OCI-LY7 (cell line): ENCODE data around the gene TBX4. TPM values are rescaled to one million over a fixed set of nuclear protein-coding genes. Genes with fewer than 3 reads are reported as not detected.

Source experiments
- BruUV-seq: library from RNA; stranded (reverse); fragments of 400-500 nt; replicated peaks from 2 replicates; lab custom pipeline; 2021; lab: Mats Ljungman, UMichigan
- CTCF ChIA-PET: fragments of 300-600 bp; sonication (Branson Sonifier 250); formaldehyde crosslinking; loops from one replicate; lab custom pipeline; 2022; ENCODE audit warnings: antibody characterized with exemption; ENCODE audit not compliant: unreplicated experiment; lab: Charles Lee
- POLR2A ChIA-PET: fragments of 300-600 bp; sonication (Branson Sonifier 250); formaldehyde crosslinking; loops from one replicate; lab custom pipeline; 2022; ENCODE audit warnings: antibody characterized with exemption; lab: Charles Lee
- DNase-seq: peaks from one replicate; pipeline ENCODE4 v3.0.0-alpha.2; 2015; ENCODE audit warnings: low spot score
- H2AFZ ChIP-seq: fragments of 200-600 bp; sonication (generic), shearing (Covaris generic); 2 replicates; pipeline ENCODE4 v1.6.1; 2014; ENCODE audit warnings: mild to moderate bottlenecking, antibody characterized with exemption, low read length, moderate library complexity
- H3K27ac ChIP-seq: fragments of 200-600 bp; sonication (generic); 2 replicates; pipeline ENCODE4 v1.5.1; 2014; ENCODE audit warnings: mixed run types, low read depth, mild to moderate bottlenecking, moderate library complexity, low read length, inconsistent platforms; ENCODE audit not compliant: poor library complexity, severe bottlenecking
- H3K36me3 ChIP-seq: fragments of 200-600 bp; sonication (generic); 2 replicates; pipeline ENCODE4 v1.6.1; 2014; ENCODE audit warnings: mild to moderate bottlenecking, antibody characterized with exemption, low read length, moderate library complexity, mixed read lengths; ENCODE audit not compliant: insufficient read depth
- H3K4me1 ChIP-seq: fragments of 200-600 bp; sonication (generic); 2 replicates; pipeline ENCODE4 v1.5.1; 2014; ENCODE audit warnings: mild to moderate bottlenecking, low read length; ENCODE audit not compliant: insufficient read depth, poor library complexity, severe bottlenecking
- H3K4me2 ChIP-seq: fragments of 200-600 bp; sonication (generic); 2 replicates; pipeline ENCODE4 v1.6.1; 2014; ENCODE audit warnings: mild to moderate bottlenecking, low read length
- H3K4me3 ChIP-seq: fragments of 200-600 bp; sonication (generic); 2 replicates; pipeline ENCODE4 v1.5.1; 2014; ENCODE audit warnings: mild to moderate bottlenecking, low read depth, low read length; ENCODE audit not compliant: poor library complexity, severe bottlenecking
- H3K79me2 ChIP-seq: fragments of 200-600 bp; sonication (generic); 2 replicates; pipeline ENCODE4 v1.6.1; 2016; ENCODE audit warnings: low read depth, mild to moderate bottlenecking, low read length, moderate library complexity, mixed read lengths; ENCODE audit not compliant: insufficient read depth
- H3K9me2 ChIP-seq: fragments of 200-600 bp; sonication (generic); 2 replicates; pipeline ENCODE4 v1.6.1; 2016; ENCODE audit warnings: mild to moderate bottlenecking, low read length, mixed read lengths; ENCODE audit not compliant: insufficient read depth
- H3K9me3 ChIP-seq: fragments of 200-600 bp; sonication (generic); 2 replicates; pipeline ENCODE4 v1.6.1; 2014; ENCODE audit warnings: mild to moderate bottlenecking, mixed run types, low read length, mixed read lengths
- H4K20me1 ChIP-seq: fragments of 200-600 bp; sonication (generic); 2 replicates; pipeline ENCODE4 v1.6.1; 2014; ENCODE audit warnings: mild to moderate bottlenecking, antibody characterized with exemption, low read length, moderate library complexity, mixed read lengths; ENCODE audit not compliant: insufficient read depth
- CTCF ChIP-seq: fragments of 200-600 bp; sonication (generic); conservative IDR thresholded peaks from 2 replicates; pipeline ENCODE4 v1.5.1; 2014; ENCODE audit warnings: mild to moderate bottlenecking, antibody characterized with exemption, low read length, moderate library complexity, mixed read lengths
- EZH2phosphoT487 ChIP-seq: fragments of 200-600 bp; sonication (generic); IDR thresholded peaks from 2 replicates; pipeline ENCODE4 v1.6.1; 2018; ENCODE audit warnings: low read depth, borderline replicate concordance, mild to moderate bottlenecking, mixed run types, antibody characterized with exemption, low read length, moderate library complexity, mixed read lengths
- intact Hi-C: fragments of 100-400 bp; cut with micrococcal nuclease; formaldehyde crosslinking; loops from one replicate; pipeline ENCODE4 v1.10.0; 2022; ENCODE audit not compliant: unreplicated experiment
- total RNA-seq, 2 experiments: library from RNA; depleted of rRNA in 1 of 2; stranded (reverse); fragments of >200 nt in 1 of 2; shearing (Covaris generic) in 1 of 2; gene quantifications; 2 replicates each; pipeline ENCODE4 v1.2.3, GENCODE V29; 2014 to 2022

Gene TBX4
- total RNA-seq, 2 experiments from 2014 or later, result not detected

GRCh38 chr17:61478026-61478789, 26.0 kb downstream of the TBX4 start:
- Histone ChIP-seq H3K4me3 (no peak overlapping the region), H3K4me2 (no peak overlapping the region)
- POLR2A ChIA-PET, result interaction anchor here (0.7 kb wide), 1 partner anchor 19 kb away, joined by 6 read pairs; no protein-coding TSS in a partner anchor

GRCh38 chr17:61478790-61479492, 26.7 kb downstream of the TBX4 start:
- no TSS peak for BruUV-seq
- Histone ChIP-seq H3K4me1 (no peaks in the 10 kb centered on the region), H3K36me3 (no peaks in the 10 kb centered on the region), H3K27ac (no peak overlapping the region), H3K79me2 (no peaks in the 10 kb centered on the region), H4K20me1 (no peaks in the 10 kb centered on the region), H3K4me3 (no peak overlapping the region), H3K9me3 (no peaks in the 10 kb centered on the region), H3K9me2 (no peaks in the 10 kb centered on the region), H2AFZ (no peak overlapping the region), H3K4me2 (no peak overlapping the region)
- ChIA-PET CTCF (no interaction called here), POLR2A (no interaction called here)
- TF ChIP-seq CTCF (no peak), EZH2phosphoT487 (no peak)
- intact Hi-C loops, result no loop called here
- DNase-seq, result no peak

More at GRCh38 chr17:61478026-61478789, 26.0 kb downstream of the TBX4 start:
- no peak for DNase-seq
- Histone ChIP-seq H3K36me3 (no peaks in the 10 kb centered on the region), H2AFZ (no peak overlapping the region), H3K79me2 (no peaks in the 10 kb centered on the region), H4K20me1 (no peaks in the 10 kb centered on the region), H3K27ac (no peak overlapping the region), H3K9me3 (no peaks in the 10 kb centered on the region), H3K9me2 (no peaks in the 10 kb centered on the region), H3K4me1 (no peaks in the 10 kb centered on the region)
- TF ChIP-seq CTCF (no peak), EZH2phosphoT487 (no peak)
- CTCF ChIA-PET, result no interaction called here
- BruUV-seq, result no TSS peak
- intact Hi-C loops, result no loop called here
